ENCODE results near the gene PPIL6. TPM values are rescaled to one million over a fixed set of nuclear protein-coding genes. Genes with fewer than 3 reads are reported as not detected.

PPIL6 gene
- polyA plus RNA-seq, 3 donors = 0.09 to 0.28 (median 0.14) TPM

DNA sequence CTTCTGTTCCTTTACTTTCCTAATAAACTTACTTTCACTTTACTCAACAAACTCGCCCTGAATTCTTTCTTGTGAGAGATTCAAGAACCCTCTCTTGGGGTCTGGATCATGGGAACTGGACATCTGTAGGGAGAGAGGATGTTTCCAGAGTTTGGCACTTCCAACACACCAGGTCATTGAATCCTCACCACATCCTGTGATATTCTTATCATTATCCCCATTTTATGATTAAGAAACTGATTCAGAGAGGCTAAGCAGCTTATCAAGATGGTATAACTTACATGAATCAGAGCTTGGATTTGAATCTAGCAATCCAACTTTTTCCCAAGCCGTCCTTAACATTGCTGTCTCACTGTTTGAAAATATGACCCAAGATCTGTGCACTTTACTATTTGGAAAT, 15.5 kb downstream of the PPIL6 start:
- Histone ChIP-seq H3K9me3 (replicated peaks in 1 of 2; ENCODE audit: control insufficient read depth in 1 of 2, insufficient read depth in 1 of 2, low read length in 2 of 2) (no peaks in the 10 kb centered on the region), H3K4me1 (ENCODE audit: control insufficient read depth in 1 of 2, insufficient read depth in 2 of 2, low read length in 2 of 2) (no peaks in the 10 kb centered on the region), H3K79me2 (ENCODE audit: insufficient read depth, low read length) (no peaks in the 10 kb centered on the region), H3K9ac (ENCODE audit: insufficient read depth, low read length, poor library complexity, severe bottlenecking) (no peak overlapping the region), H4K20me1 (ENCODE audit: insufficient read depth, low read length) (no peaks in the 10 kb centered on the region), H2AFZ (ENCODE audit: insufficient read depth, low read depth, low read length, poor library complexity, severe bottlenecking) (no peak overlapping the region), H3K27me3 (ENCODE audit: control insufficient read depth in 2 of 2, insufficient read depth in 2 of 2, low read length in 2 of 2) (no peaks in the 10 kb centered on the region), H3K4me3 (replicated peaks in 1 of 3; ENCODE audit: low read depth in 2 of 3, low read length in 3 of 3) (no peak overlapping the region), H3K4me2 (replicated peaks; ENCODE audit: extremely low read depth, low read length, poor library complexity, severe bottlenecking) (no peak overlapping the region), H3K36me3 (replicated peaks in 1 of 2; ENCODE audit: control insufficient read depth in 1 of 2, insufficient read depth in 2 of 2, low read length in 2 of 2) (no peaks in the 10 kb centered on the region), H3K27ac (ENCODE audit: low read depth in 1 of 2, low read length in 2 of 2) (no peak overlapping the region)
- Mint-ChIP-seq H3K36me3 (no peaks in the 10 kb centered on the region), H3K27ac (no peak overlapping the region), H3K4me3 (no peak overlapping the region), H3K27me3 (ENCODE audit: low read depth in 3 of 3) (peaks cover 0 to under 1% (median 0%) of the 10 kb centered on the region in 3 donors), H3K9me3 (peaks cover 0 to 1% (median 0%) of the 10 kb centered on the region in 7 donors), H3K4me1 (no peaks in the 10 kb centered on the region)
- no CpG with 5 or more reads among the region's 2 CpGs for WGBS (ENCODE audit: insufficient coverage)
- TF ChIP-seq, protein P1, sequence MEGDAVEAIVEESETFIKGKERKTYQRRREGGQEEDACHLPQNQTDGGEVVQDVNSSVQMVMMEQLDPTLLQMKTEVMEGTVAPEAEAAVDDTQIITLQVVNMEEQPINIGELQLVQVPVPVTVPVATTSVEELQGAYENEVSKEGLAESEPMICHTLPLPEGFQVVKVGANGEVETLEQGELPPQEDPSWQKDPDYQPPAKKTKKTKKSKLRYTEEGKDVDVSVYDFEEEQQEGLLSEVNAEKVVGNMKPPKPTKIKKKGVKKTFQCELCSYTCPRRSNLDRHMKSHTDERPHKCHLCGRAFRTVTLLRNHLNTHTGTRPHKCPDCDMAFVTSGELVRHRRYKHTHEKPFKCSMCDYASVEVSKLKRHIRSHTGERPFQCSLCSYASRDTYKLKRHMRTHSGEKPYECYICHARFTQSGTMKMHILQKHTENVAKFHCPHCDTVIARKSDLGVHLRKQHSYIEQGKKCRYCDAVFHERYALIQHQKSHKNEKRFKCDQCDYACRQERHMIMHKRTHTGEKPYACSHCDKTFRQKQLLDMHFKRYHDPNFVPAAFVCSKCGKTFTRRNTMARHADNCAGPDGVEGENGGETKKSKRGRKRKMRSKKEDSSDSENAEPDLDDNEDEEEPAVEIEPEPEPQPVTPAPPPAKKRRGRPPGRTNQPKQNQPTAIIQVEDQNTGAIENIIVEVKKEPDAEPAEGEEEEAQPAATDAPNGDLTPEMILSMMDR (IDR thresholded peaks at IDR 0.05) = no peak
- intact Hi-C loops (cut with micrococcal nuclease) = no loop called here
- DNase-seq = no peak

DNA sequence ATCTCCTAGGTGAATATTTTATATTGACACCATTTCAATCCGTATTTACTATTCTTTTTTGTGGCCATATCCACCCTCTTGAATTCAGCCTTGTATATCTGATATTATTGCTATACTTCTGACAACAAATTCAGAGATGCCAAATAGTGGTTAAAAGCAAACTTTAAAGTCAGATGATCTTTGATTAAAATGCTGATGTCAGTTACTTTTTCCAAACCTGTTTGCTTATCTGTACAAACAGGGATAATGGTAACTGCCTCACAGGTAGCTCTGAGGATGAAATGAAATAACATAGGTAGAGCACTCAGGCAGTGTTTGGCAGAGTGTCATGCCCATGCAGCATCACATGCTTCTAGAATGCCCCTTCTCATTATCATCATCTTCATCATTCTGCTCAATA, 19.2 kb downstream of the PPIL6 start:
- intact Hi-C loops (cut with micrococcal nuclease) = no loop called here
- Mint-ChIP-seq H3K4me3 (no peak overlapping the region), H3K4me1 (no peaks in the 10 kb centered on the region), H3K27me3 (ENCODE audit: low read depth in 3 of 3) (peaks cover 0 to 2% (median 0%) of the 10 kb centered on the region in 3 donors), H3K36me3 (no peaks in the 10 kb centered on the region), H3K27ac (no peak overlapping the region), H3K9me3 (peaks cover 0 to 1% (median 0%) of the 10 kb centered on the region in 7 donors)
- no peaks in the 10 kb centered on the region for H3K9me3 ChIP-seq (replicated peaks in 1 of 2; ENCODE audit: control insufficient read depth in 1 of 2, insufficient read depth in 1 of 2, low read length in 2 of 2)
- DNase-seq = no peak
- no peaks in the 10 kb centered on the region for H3K36me3 ChIP-seq (replicated peaks in 1 of 2; ENCODE audit: control insufficient read depth in 1 of 2, insufficient read depth in 2 of 2, low read length in 2 of 2)
- H3K27ac ChIP-seq (ENCODE audit: low read depth in 1 of 2, low read length in 2 of 2) = no peak overlapping the region
- no peak overlapping the region for H3K4me2 ChIP-seq (replicated peaks; ENCODE audit: extremely low read depth, low read length, poor library complexity, severe bottlenecking)
- H3K4me1 ChIP-seq (ENCODE audit: control insufficient read depth in 1 of 2, insufficient read depth in 2 of 2, low read length in 2 of 2) = no peaks in the 10 kb centered on the region
- TF ChIP-seq, protein P1 (IDR thresholded peaks at IDR 0.05) = no peak
- H3K79me2 ChIP-seq (ENCODE audit: insufficient read depth, low read length) = no peaks in the 10 kb centered on the region
- no peak overlapping the region for H3K4me3 ChIP-seq (replicated peaks in 1 of 3; ENCODE audit: low read depth in 2 of 3, low read length in 3 of 3)
- no peaks in the 10 kb centered on the region for H3K27me3 ChIP-seq (ENCODE audit: control insufficient read depth in 2 of 2, insufficient read depth in 2 of 2, low read length in 2 of 2)
- no peak overlapping the region for H2AFZ ChIP-seq (ENCODE audit: insufficient read depth, low read depth, low read length, poor library complexity, severe bottlenecking)
- H4K20me1 ChIP-seq (ENCODE audit: insufficient read depth, low read length) = no peaks in the 10 kb centered on the region
- H3K9ac ChIP-seq (ENCODE audit: insufficient read depth, low read length, poor library complexity, severe bottlenecking) = no peak overlapping the region
- WGBS (ENCODE audit: insufficient coverage) = no CpG with 5 or more reads among the region's 1 CpG
